GM10248 (cell line): ENCODE data around the gene SNX15.

Experiments
- CTCF ChIA-PET: fragments of 300-600 bp; sonication (Branson Sonifier 250); formaldehyde crosslinking; extraction: SDS; loops from one replicate; lab custom pipeline; 2021; ENCODE audit warnings: antibody characterized with exemption; lab: Yijun Ruan, JAX
- POLR2A ChIA-PET: fragments of 350-650 bp; sonication (Branson Sonifier 250); formaldehyde crosslinking; extraction: SDS; loops from one replicate; lab custom pipeline; 2020; ENCODE audit warnings: antibody characterized with exemption; lab: Yijun Ruan, JAX
- DNase-seq: peaks from one replicate; pipeline ENCODE4 v3.0.0; 2012; ENCODE audit errors: extremely low spot score
- TF ChIP-seq, protein P1 (sequence below): IDR thresholded peaks from 2 replicates; pipeline ENCODE4 v1.5.1; 2012; ENCODE audit warnings: mild to moderate bottlenecking, low read depth; ENCODE audit errors: extremely low read depth, missing control alignments, control extremely low read depth

Gene SNX15

GRCh38 chr11:65026810-65027209 is 429 bp upstream of the SNX15 start:
- ChIA-PET POLR2A (no interaction called here), CTCF (interaction anchor here (0.6 to 6.9 kb wide), 14 partner anchors 10 to 303 kb away, joined by 3 to 75 read pairs (median 3); partner anchors contain the start of genes ARL2, PPP2R5B, TM7SF2 and ZNHIT2)
- no peak for DNase-seq
- TF ChIP-seq, protein P1, sequence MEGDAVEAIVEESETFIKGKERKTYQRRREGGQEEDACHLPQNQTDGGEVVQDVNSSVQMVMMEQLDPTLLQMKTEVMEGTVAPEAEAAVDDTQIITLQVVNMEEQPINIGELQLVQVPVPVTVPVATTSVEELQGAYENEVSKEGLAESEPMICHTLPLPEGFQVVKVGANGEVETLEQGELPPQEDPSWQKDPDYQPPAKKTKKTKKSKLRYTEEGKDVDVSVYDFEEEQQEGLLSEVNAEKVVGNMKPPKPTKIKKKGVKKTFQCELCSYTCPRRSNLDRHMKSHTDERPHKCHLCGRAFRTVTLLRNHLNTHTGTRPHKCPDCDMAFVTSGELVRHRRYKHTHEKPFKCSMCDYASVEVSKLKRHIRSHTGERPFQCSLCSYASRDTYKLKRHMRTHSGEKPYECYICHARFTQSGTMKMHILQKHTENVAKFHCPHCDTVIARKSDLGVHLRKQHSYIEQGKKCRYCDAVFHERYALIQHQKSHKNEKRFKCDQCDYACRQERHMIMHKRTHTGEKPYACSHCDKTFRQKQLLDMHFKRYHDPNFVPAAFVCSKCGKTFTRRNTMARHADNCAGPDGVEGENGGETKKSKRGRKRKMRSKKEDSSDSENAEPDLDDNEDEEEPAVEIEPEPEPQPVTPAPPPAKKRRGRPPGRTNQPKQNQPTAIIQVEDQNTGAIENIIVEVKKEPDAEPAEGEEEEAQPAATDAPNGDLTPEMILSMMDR, result no peak

DNA sequence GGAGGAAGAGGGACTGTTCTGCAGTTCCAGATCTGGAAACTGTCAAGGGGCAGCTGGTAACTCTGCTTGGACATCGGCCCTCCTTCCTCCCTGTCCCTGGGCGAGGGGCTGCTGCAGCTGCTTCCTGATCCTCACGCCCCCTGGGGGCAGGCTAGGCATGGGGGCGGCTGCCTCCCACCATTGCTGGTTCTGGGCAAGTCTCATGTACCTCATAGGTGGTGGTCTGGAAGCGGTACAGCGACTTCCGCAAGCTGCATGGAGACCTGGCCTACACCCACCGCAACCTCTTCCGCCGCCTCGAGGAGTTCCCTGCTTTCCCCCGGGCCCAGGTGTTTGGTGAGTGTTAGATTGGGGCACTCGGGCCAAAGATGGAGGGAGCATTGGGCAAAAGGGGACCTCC is 5.0 kb downstream of the SNX15 start:
- POLR2A ChIA-PET, result no interaction called here
- CTCF ChIA-PET, result interaction anchor here (1.3 to 1.7 kb wide), 3 partner anchors 9 to 80 kb away, joined by 3 to 5 read pairs (median 4); partner anchors contain the start of genes ARL2 and SAC3D1
- DNase-seq, result no peak
- TF ChIP-seq, protein P1, result no peak

GRCh38 chr11:65034423-65034822 is 7.2 kb downstream of the SNX15 start:
- no peak for DNase-seq
- TF ChIP-seq, protein P1, result no peak
- POLR2A ChIA-PET, result no interaction called here
- CTCF ChIA-PET, result interaction anchor here (0.9 to 1.4 kb wide), 2 partner anchors 16 to 20 kb away, joined by 3 to 4 read pairs; partner anchors contain the start of gene ARL2

DNA sequence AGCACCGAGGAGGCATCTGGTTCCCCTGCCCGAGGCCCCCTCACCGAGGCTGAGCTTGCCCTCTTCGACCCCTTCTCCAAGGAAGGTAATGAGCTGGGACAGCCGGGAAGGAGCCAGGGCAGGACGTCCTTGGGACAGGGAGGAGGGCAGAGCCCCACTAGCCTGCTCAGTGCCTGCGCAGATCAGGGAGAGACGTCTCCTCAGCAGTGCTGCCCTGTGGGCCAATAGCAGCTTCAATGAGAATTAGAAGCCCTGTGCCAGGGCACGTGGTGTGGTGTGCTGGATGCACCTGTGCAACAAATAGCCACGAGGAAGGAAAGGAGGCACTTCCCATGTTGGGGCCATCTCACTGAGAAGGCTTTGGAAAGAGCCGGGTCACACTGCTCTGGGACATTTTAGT is 8.3 kb downstream of the SNX15 start:
- TF ChIP-seq, protein P1, result no peak
- ChIA-PET POLR2A (no interaction called here), CTCF (no interaction called here)
- no peak for DNase-seq

GRCh38 chr11:65036931-65037330 is 9.7 kb downstream of the SNX15 start:
- DNase-seq, result no peak
- CTCF ChIA-PET, result interaction anchor here (0.8 to 7.3 kb wide), 3 partner anchors 8 to 23 kb away, joined by 3 to 46 read pairs (median 3); partner anchors contain the start of gene ARL2
- TF ChIP-seq, protein P1, result no peak
- POLR2A ChIA-PET, result no interaction called here

DNA sequence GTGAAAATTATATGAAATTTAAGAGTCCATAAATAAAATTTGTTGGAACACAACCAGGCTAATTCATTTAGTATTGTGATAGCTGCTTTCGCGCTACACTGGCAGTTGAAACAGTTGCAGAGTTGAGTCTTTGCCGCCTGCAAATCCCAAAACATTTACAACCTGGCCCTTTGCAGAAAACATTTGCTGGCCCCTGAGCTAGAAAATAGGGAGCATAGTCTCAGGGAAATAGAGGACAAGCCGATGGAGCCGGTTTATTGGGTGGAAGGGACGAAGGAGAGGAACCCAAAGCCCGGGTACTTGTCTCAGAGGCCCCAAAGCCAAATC is 13.2 kb downstream of the SNX15 start:
- DNase-seq, result no peak
- CTCF ChIA-PET, result interaction anchor here (0.8 to 7.3 kb wide), 6 partner anchors 8 to 235 kb away, joined by 3 to 46 read pairs (median 7); partner anchors contain the start of genes ARL2, TM7SF2 and ZNHIT2
- POLR2A ChIA-PET, result no interaction called here
- TF ChIP-seq, protein P1, result no peak
